Thyroid gland (tissue), 4 donors: ENCODE results near the gene FAM114A2.
A peak's percentile ranks its signal among the peaks of the same experiment; 100 is the strongest.

ENCODE experiments used
- CTCF ChIP-seq, 6 experiments: fragments of 200-600 bp in 3 of 6; fragments of 450-650 bp in 3 of 6; sonication (generic) in 3 of 6; IDR thresholded peaks; one replicate each; pipeline ENCODE4 v1.5.1; 2016 to 2019; ENCODE audit warnings: antibody characterized with exemption in 6 of 6, mild to moderate bottlenecking in 2 of 6, inconsistent platforms in 1 of 6, moderate library complexity in 1 of 6
- POLR2A ChIP-seq, 2 donors: fragments of 450-650 bp; IDR thresholded peaks; one replicate each; pipeline ENCODE4 v1.6.1; 2017; ENCODE audit warnings: antibody characterized with exemption in 2 of 2, mild to moderate bottlenecking in 2 of 2, moderate library complexity in 1 of 2

- peak in 5 of 6 experiments; percentile 67 to 92 (median 80) for TF ChIP-seq CTCF (IDR thresholded peaks at IDR 0.05)
- TF ChIP-seq POLR2A (IDR thresholded peaks at IDR 0.05): no peak
Observed at GRCh38 chr5:153964880-153965645, 73.6 kb downstream of the FAM114A2 start.
